Measurements from ENCODE around the gene OR4M1. TPM values are rescaled to one million over a fixed set of nuclear protein-coding genes. Genes with fewer than 3 reads are reported as not detected.
"Not testable (repeated sequence)": the region's sequence is repeated elsewhere in the genome, so short reads cannot be mapped to it uniquely, and the experiment has no call there.

The OR4M1 gene
- total RNA-seq, 2 donors from 2014 or later: not detected

GRCh38 chr14:19800282-19801117 is 27.2 kb downstream of the OR4M1 start:
- no peak for TF ChIP-seq CTCF (IDR thresholded peaks at IDR 0.05)
- H3K4me3 ChIP-seq: no peak overlapping the region
- H3K36me3 ChIP-seq: no peaks in the 10 kb centered on the region
- no peak overlapping the region for H3K27ac ChIP-seq
- DNase-seq (ENCODE audit: low spot score): no peak
- no peaks in the 10 kb centered on the region for H3K9me3 ChIP-seq
- no peaks in the 10 kb centered on the region for H3K27me3 ChIP-seq
- H3K4me1 ChIP-seq: no peaks in the 10 kb centered on the region

GRCh38 chr14:19801118-19801464 is 27.8 kb downstream of the OR4M1 start:
- Histone ChIP-seq H3K9me3 (no peaks in the 10 kb centered on the region), H3K27me3 (no peaks in the 10 kb centered on the region), H3K27ac (no peak overlapping the region), H3K36me3 (no peaks in the 10 kb centered on the region), H3K4me3 (no peak overlapping the region), H3K4me1 (no peaks in the 10 kb centered on the region)
- no peak for TF ChIP-seq CTCF (IDR thresholded peaks at IDR 0.05)
- DNase-seq (ENCODE audit: low spot score): no peak

GRCh38 chr14:19803470-19803869 is 30.2 kb downstream of the OR4M1 start, which contains the start of gene OR4N2:
OR4N2 (plus strand) TSS chr14:19803770; CDS start chr14:19827449, 23,679 bp downstream.
- H3K4me1 ChIP-seq; H3K27me3 ChIP-seq; H3K27ac ChIP-seq; DNase-seq (ENCODE audit: low spot score); H3K4me3 ChIP-seq; H3K36me3 ChIP-seq; H3K9me3 ChIP-seq: not testable (repeated sequence)

GRCh38 chr14:19813171-19813920 is 40.0 kb downstream of the OR4M1 start:
- H3K4me3 ChIP-seq; H3K27ac ChIP-seq; DNase-seq (ENCODE audit: low spot score); H3K27me3 ChIP-seq; H3K9me3 ChIP-seq; H3K4me1 ChIP-seq; H3K36me3 ChIP-seq: not testable (repeated sequence)

GRCh38 chr14:19819879-19820278 is 46.6 kb downstream of the OR4M1 start:
- H3K4me1 ChIP-seq, H3K36me3 ChIP-seq, H3K9me3 ChIP-seq: not testable (repeated sequence)

GRCh38 chr14:19821016-19821415 is 47.7 kb downstream of the OR4M1 start:
- not testable (repeated sequence) for H3K9me3 ChIP-seq; H3K27ac ChIP-seq; H3K4me1 ChIP-seq; H3K36me3 ChIP-seq; DNase-seq (ENCODE audit: low spot score); H3K4me3 ChIP-seq; H3K27me3 ChIP-seq

More at GRCh38 chr14:19819879-19820278, 46.6 kb downstream of the OR4M1 start:
- not testable (repeated sequence) for H3K27ac ChIP-seq; DNase-seq (ENCODE audit: low spot score); H3K27me3 ChIP-seq; H3K4me3 ChIP-seq

- no peak for DNase-seq (ENCODE audit: low spot score)
- Histone ChIP-seq H3K4me1 (no peaks in the 10 kb centered on the region), H3K27ac (no peak overlapping the region), H3K36me3 (no peaks in the 10 kb centered on the region), H3K27me3 (no peaks in the 10 kb centered on the region), H3K4me3 (no peak overlapping the region), H3K9me3 (no peaks in the 10 kb centered on the region)
- no peak for TF ChIP-seq CTCF (IDR thresholded peaks at IDR 0.05)
These were observed 49.9 kb downstream of the OR4M1 start for GRCh38 chr14:19823178-19823577.

All from right atrium auricular region (tissue), 2 donors.